ENCODE results near the gene METTL26. TPM values are rescaled to one million over a fixed set of nuclear protein-coding genes. Genes with fewer than 3 reads are reported as not detected.

METTL26 gene
- total and polyA plus RNA-seq, 2 of the 4 experiments (the other 2 are of a cell fraction): 46.8 to 128 TPM

DNA sequence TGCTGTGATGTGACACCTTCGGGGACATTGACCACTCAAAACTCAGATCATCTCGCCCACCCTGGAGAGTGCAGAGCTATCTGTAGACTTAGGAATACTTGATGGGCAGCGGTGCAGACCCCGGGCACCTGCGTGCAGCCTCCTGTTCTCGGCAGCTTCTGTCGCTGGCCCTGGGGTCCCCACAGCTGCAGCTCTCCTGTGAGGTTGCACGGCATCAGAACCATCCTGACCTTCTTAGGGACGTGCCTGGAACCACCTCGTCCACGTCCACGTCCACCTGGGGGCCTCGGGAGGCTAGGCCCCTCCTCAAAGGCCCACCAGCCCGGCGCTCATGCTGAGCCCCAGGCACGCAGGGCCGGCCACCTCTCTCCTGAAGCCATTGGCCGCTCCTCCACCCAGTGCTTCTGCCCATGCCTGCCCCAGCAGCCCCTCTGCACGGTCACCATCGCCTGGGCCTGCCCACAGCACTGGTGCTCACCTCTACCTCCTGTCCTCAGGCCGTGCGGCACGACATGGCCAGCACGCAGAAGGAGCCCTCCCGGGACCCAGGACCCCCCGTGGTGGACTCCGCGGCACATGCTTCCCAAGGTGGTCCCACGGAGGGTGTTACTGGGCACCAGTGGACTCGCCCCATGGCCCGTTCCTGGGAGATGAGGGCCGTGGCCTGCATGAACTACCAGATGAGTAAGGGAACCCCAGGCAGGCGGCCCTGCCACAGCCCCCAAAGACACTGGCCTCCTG, 7.6 kb downstream of the METTL26 start:
- intact Hi-C loops (cut with micrococcal nuclease): no loop called here

More for the DNA sequence above, 7.6 kb downstream of the METTL26 start:
- 93% methylated on average over 25 of the region's 33 CpGs; no CpG with 5 or more reads in 1 of the 2 experiments for WGBS, 2 experiments (ENCODE audit: extremely low coverage in 2 of 2, insufficient read length in 1 of 2)
- no peak overlapping the region for H2BK15ac ChIP-seq (ENCODE audit: low read depth, low read length)
- no peak overlapping the region for H3K4me3 ChIP-seq (ENCODE audit: insufficient read depth, low read depth, low read length)
- dilution Hi-C loops (cut with HindIII; ENCODE audit: low sequenced_read_pairs, unreplicated experiment): no loop called here
- H3K18ac ChIP-seq (ENCODE audit: low read depth, low read length): no peak overlapping the region
- peak overlapping the region; percentile 40; the same call in 1 of the 2 replicates for H2BK120ac ChIP-seq (ENCODE audit: low read depth, low read length)
- H3K4ac ChIP-seq (ENCODE audit: low read depth, low read length): no peak overlapping the region
- H3K9ac ChIP-seq (ENCODE audit: low read depth, low read length): no peak overlapping the region
- H3K79me1 ChIP-seq (ENCODE audit: low read depth in 1 of 2, low read length in 2 of 2): peaks cover 6 to 34% of the 10 kb centered on the region in 2 experiments; a peak in 2 of 4 replicates
- H3K9me1 ChIP-seq (ENCODE audit: insufficient read depth, low read length): peaks cover 4% of the 10 kb centered on the region; the same call in 1 of the 2 replicates
- H4K91ac ChIP-seq (ENCODE audit: insufficient read depth, low read depth, low read length): no peak overlapping the region
- no peaks in the 10 kb centered on the region for H3K9me3 ChIP-seq (ENCODE audit: control insufficient read depth, insufficient read depth, low read length)
- H2BK5ac ChIP-seq (ENCODE audit: low read depth, low read length, poor library complexity, severe bottlenecking): no peak overlapping the region
- no peak overlapping the region; the same call in 1 of the 2 replicates for H2AK5ac ChIP-seq (ENCODE audit: low read depth, low read length)
- in situ Hi-C loops (cut with MboI; ENCODE audit: low sequenced_read_pairs): no loop called here
- no peak overlapping the region for H4K5ac ChIP-seq (ENCODE audit: low read depth, low read length)
- peak overlapping the region; percentile 28 for H2AK9ac ChIP-seq (replicated peaks; ENCODE audit: low read depth, low read length, poor library complexity)
- no peak overlapping the region for H3K14ac ChIP-seq (replicated peaks; ENCODE audit: low read depth, low read length)
- no TSS peak for BruUV-seq (replicated peaks)
- H2BK20ac ChIP-seq (ENCODE audit: low read depth, low read length): no peak overlapping the region
- H3K56ac ChIP-seq (ENCODE audit: extremely low read depth, insufficient read depth, low read length): no peak overlapping the region
- no peak for DNase-seq
- 0 out of 2 replicates have a peak, but pooled peaks cover 3% of the 10 kb centered on the region for H4K20me1 ChIP-seq (ENCODE audit: insufficient read depth, low read length)
- H3K4me1 ChIP-seq (ENCODE audit: control insufficient read depth, insufficient read depth, low read length): peaks cover 25% of the 10 kb centered on the region
- no peak for ATAC-seq (ENCODE audit: low read depth)
- no peak overlapping the region for H4K8ac ChIP-seq (ENCODE audit: low read depth in 2 of 2, low read length in 2 of 2)
- CTCF ChIA-PET: no interaction called here
- no peak overlapping the region for H2AFZ ChIP-seq (replicated peaks; ENCODE audit: low read length, poor library complexity)
- no peak overlapping the region for H3K4me2 ChIP-seq (ENCODE audit: low read depth, low read length)
- no peak overlapping the region for H3K23ac ChIP-seq (ENCODE audit: low read depth, low read length)
- peaks cover 11% of the 10 kb centered on the region; the same call in 1 of the 2 replicates for H3K36me3 ChIP-seq (ENCODE audit: control insufficient read depth, insufficient read depth, low read length)
- TF ChIP-seq, protein P1, sequence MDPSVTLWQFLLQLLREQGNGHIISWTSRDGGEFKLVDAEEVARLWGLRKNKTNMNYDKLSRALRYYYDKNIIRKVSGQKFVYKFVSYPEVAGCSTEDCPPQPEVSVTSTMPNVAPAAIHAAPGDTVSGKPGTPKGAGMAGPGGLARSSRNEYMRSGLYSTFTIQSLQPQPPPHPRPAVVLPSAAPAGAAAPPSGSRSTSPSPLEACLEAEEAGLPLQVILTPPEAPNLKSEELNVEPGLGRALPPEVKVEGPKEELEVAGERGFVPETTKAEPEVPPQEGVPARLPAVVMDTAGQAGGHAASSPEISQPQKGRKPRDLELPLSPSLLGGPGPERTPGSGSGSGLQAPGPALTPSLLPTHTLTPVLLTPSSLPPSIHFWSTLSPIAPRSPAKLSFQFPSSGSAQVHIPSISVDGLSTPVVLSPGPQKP (IDR thresholded peaks at IDR 0.05; ENCODE audit: borderline replicate concordance, low read depth, low read length): no peak
- TF ChIP-seq, protein P2, sequence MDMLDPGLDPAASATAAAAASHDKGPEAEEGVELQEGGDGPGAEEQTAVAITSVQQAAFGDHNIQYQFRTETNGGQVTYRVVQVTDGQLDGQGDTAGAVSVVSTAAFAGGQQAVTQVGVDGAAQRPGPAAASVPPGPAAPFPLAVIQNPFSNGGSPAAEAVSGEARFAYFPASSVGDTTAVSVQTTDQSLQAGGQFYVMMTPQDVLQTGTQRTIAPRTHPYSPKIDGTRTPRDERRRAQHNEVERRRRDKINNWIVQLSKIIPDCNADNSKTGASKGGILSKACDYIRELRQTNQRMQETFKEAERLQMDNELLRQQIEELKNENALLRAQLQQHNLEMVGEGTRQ (IDR thresholded peaks at IDR 0.05; ENCODE audit: low read depth, low read length): no peak
- TF ChIP-seq CEBPB (IDR thresholded peaks at IDR 0.05; ENCODE audit: low read depth, low read length): no peak
- TF ChIP-seq MXI1 (IDR thresholded peaks at IDR 0.05; ENCODE audit: borderline replicate concordance, low read depth, low read length): no peak
- no peak for TF ChIP-seq SMC3 (IDR thresholded peaks at IDR 0.05; ENCODE audit: low read depth, low read length)
- no peak for TF ChIP-seq RFX5 (IDR thresholded peaks at IDR 0.05; ENCODE audit: low read depth, low read length)
- no peak for TF ChIP-seq MAZ (IDR thresholded peaks at IDR 0.05; ENCODE audit: borderline replicate concordance, low read depth, low read length)
- TF ChIP-seq POLR2A (IDR thresholded peaks at IDR 0.05; ENCODE audit: low read depth, low read length): no peak
- TF ChIP-seq RAD21 (IDR thresholded peaks at IDR 0.05; ENCODE audit: low read length): no peak
- no peak for TF ChIP-seq CHD1 (IDR thresholded peaks at IDR 0.05; ENCODE audit: low read depth, low read length)
- no peak for TF ChIP-seq RCOR1 (IDR thresholded peaks at IDR 0.05; ENCODE audit: insufficient replicate concordance, low read length)
- H3K27ac ChIP-seq (ENCODE audit: insufficient read depth, low read length): no peak overlapping the region
- POLR2A ChIA-PET (ENCODE audit: unreplicated experiment): no interaction called here
- H3K27me3 ChIP-seq (ENCODE audit: control insufficient read depth, insufficient read depth, low read length): no peaks in the 10 kb centered on the region

All from IMR-90 (cell line).